ENCODE measurements around the gene PFN3.
"Not testable (repeated sequence)": the region's sequence is repeated elsewhere in the genome, so short reads cannot be mapped to it uniquely, and the experiment has no call there.

Gene PFN3

GRCh38 chr5:177361418-177362291 is 38.8 kb downstream of the PFN3 start:
- no peak for DNase-seq (ENCODE audit: low spot score)
- in situ Hi-C loops (cut with MboI; ENCODE audit: low sequenced_read_pairs, unreplicated experiment): no loop called here
- no peak for TF ChIP-seq CTCF (IDR thresholded peaks at IDR 0.05; ENCODE audit: borderline replicate concordance, control extremely low read depth, extremely low read depth, insufficient read depth, missing control alignments)

GRCh38 chr5:177360740-177361139 is 39.7 kb downstream of the PFN3 start:
- in situ Hi-C loops (cut with MboI; ENCODE audit: low sequenced_read_pairs, unreplicated experiment); DNase-seq (ENCODE audit: low spot score): not testable (repeated sequence)

- no peak for TF ChIP-seq CTCF (IDR thresholded peaks at IDR 0.05; ENCODE audit: borderline replicate concordance, control extremely low read depth, extremely low read depth, insufficient read depth, missing control alignments)
- DNase-seq (ENCODE audit: low spot score): no peak
- in situ Hi-C loops (cut with MboI; ENCODE audit: low sequenced_read_pairs, unreplicated experiment): no loop called here
Observed at GRCh38 chr5:177359860-177360259, 40.6 kb downstream of the PFN3 start.

- no peak for DNase-seq (ENCODE audit: low spot score)
- no peak for TF ChIP-seq CTCF (IDR thresholded peaks at IDR 0.05; ENCODE audit: borderline replicate concordance, control extremely low read depth, extremely low read depth, insufficient read depth, missing control alignments)
- in situ Hi-C loops (cut with MboI; ENCODE audit: low sequenced_read_pairs, unreplicated experiment): no loop called here
Observed at GRCh38 chr5:177359451-177359851, 41.0 kb downstream of the PFN3 start.

- in situ Hi-C loops (cut with MboI; ENCODE audit: low sequenced_read_pairs, unreplicated experiment): no loop called here
- no peak for DNase-seq (ENCODE audit: low spot score)
- no peak for TF ChIP-seq CTCF (IDR thresholded peaks at IDR 0.05; ENCODE audit: borderline replicate concordance, control extremely low read depth, extremely low read depth, insufficient read depth, missing control alignments)
Observed at GRCh38 chr5:177358370-177358819, 42.1 kb downstream of the PFN3 start.

GRCh38 chr5:177357459-177358351 is 42.8 kb downstream of the PFN3 start, which contains the start of gene RGS14:
Gene RGS14, plus strand, starts transcription at chr5:177357924. Its CDS starts 101 bp downstream, at chr5:177358025.
- peak; percentile 93 for DNase-seq (ENCODE audit: low spot score)
- TF ChIP-seq CTCF (IDR thresholded peaks at IDR 0.05; ENCODE audit: borderline replicate concordance, control extremely low read depth, extremely low read depth, insufficient read depth, missing control alignments): no peak
- in situ Hi-C loops (cut with MboI; ENCODE audit: low sequenced_read_pairs, unreplicated experiment): no loop called here
